ENCODE measurements around the gene CSTF2. TPM values are rescaled to one million over a fixed set of nuclear protein-coding genes. Genes with fewer than 3 reads are reported as not detected.

CSTF2 gene
- total and polyA plus RNA-seq, 9 of the 15 experiments (the other 6 are each of a cell fraction or from before 2014, with no cell fraction given): 11.6 to 57.9 (median 46.4) TPM

- TF ChIP-seq REST (IDR thresholded peaks at IDR 0.05; ENCODE audit: borderline replicate concordance) (no peak), REST (CRISPR knock-in tag; IDR thresholded peaks at IDR 0.05; ENCODE audit: low read depth) (no peak), CBFB (CRISPR knock-in tag; IDR thresholded peaks at IDR 0.05) (0 out of 2 replicates have a peak, but pooled peaks have one; percentile 25), TAF9B (IDR thresholded peaks at IDR 0.05; ENCODE audit: partially characterized antibody) (peak; percentile 70), SIX5 (IDR thresholded peaks at IDR 0.05; ENCODE audit: borderline replicate concordance in 1 of 2, insufficient read depth in 1 of 2, low read depth in 1 of 2, low read length in 2 of 2) (0 out of 4 replicates have a peak, but pooled peaks of 1 of the 2 experiments have one; percentile 12), MCM5 (IDR thresholded peaks at IDR 0.05; ENCODE audit: low read depth) (no peak), PRDM10 (IDR thresholded peaks at IDR 0.05; ENCODE audit: partially characterized antibody) (peak; percentile 43), MYNN (IDR thresholded peaks at IDR 0.05) (peak; percentile 59; the same call in 1 of the 2 replicates), MYNN (CRISPR knock-in tag; IDR thresholded peaks at IDR 0.05) (no peak), MAZ (CRISPR knock-in tag; conservative IDR thresholded peaks at IDR 0.05 in 1 of 2, IDR thresholded peaks at IDR 0.05 in 1 of 2) (peak; percentile 42 to 68; a peak in 2 of 4 replicates)
These were observed at the start of gene CSTF2 (continued) for GRCh38 chrX:100819837-100820666.
